Mesendoderm (in vitro differentiated cells): ENCODE data around the gene PTPN1.

Experiments
- DNase-seq: peaks from one replicate; pipeline ENCODE4 v3.0.0; 2013
- H2AK5ac ChIP-seq: 2 replicates; pipeline ENCODE4 v1.6.1; 2013; ENCODE audit warnings: low read length, inconsistent platforms
- H2BK120ac ChIP-seq: 2 replicates; pipeline ENCODE4 v1.6.1; 2013; ENCODE audit warnings: low read depth, mild to moderate bottlenecking, low read length, moderate library complexity, mixed read lengths
- H2BK15ac ChIP-seq: replicated peaks from 2 replicates; pipeline ENCODE4 v1.6.1; 2013; ENCODE audit warnings: low read depth, mild to moderate bottlenecking, moderate library complexity
- H2BK5ac ChIP-seq: 2 replicates; pipeline ENCODE4 v1.6.1; 2013; ENCODE audit warnings: low read length, inconsistent platforms
- H3K18ac ChIP-seq: 2 replicates; pipeline ENCODE4 v1.6.1; 2013; ENCODE audit warnings: mild to moderate bottlenecking, low read length, mixed read lengths
- H3K23ac ChIP-seq: one replicate; pipeline ENCODE4 v1.6.1; 2013; ENCODE audit warnings: low read length
- H3K27ac ChIP-seq: 2 replicates; pipeline ENCODE4 v1.5.1; 2013; ENCODE audit warnings: low read depth, mild to moderate bottlenecking, inconsistent platforms, low read length, moderate library complexity
- H3K27me3 ChIP-seq: 2 replicates; pipeline ENCODE4 v1.6.1; 2013; ENCODE audit warnings: low read length, control low read depth, mild to moderate bottlenecking, inconsistent platforms; ENCODE audit not compliant: insufficient read depth, poor library complexity
- H3K36me3 ChIP-seq: 2 replicates; pipeline ENCODE4 v1.6.1; 2013; ENCODE audit warnings: low read length, inconsistent platforms; ENCODE audit not compliant: control insufficient read depth, insufficient read depth
- H3K4ac ChIP-seq: one replicate; pipeline ENCODE4 v1.6.1; 2013; ENCODE audit warnings: low read depth, mild to moderate bottlenecking, low read length, moderate library complexity
- H3K4me1 ChIP-seq: 2 replicates; pipeline ENCODE4 v1.6.1; 2013; ENCODE audit warnings: low read depth, low read length, inconsistent platforms; ENCODE audit not compliant: control insufficient read depth
- H3K4me2 ChIP-seq: 2 replicates; pipeline ENCODE4 v1.6.1; 2013; ENCODE audit warnings: low read length
- H3K4me3 ChIP-seq: 2 replicates; pipeline ENCODE4 v1.5.1; 2013; ENCODE audit warnings: mild to moderate bottlenecking, low read length
- H3K56ac ChIP-seq: one replicate; pipeline ENCODE4 v1.6.1; 2013; ENCODE audit warnings: low read length
- H3K79me1 ChIP-seq: 2 replicates; pipeline ENCODE4 v1.6.1; 2013; ENCODE audit warnings: low read length, inconsistent platforms
- H3K79me2 ChIP-seq: 2 replicates; pipeline ENCODE4 v1.6.1; 2013; ENCODE audit warnings: mild to moderate bottlenecking, low read length; ENCODE audit not compliant: control insufficient read depth, insufficient read depth
- H3K9ac ChIP-seq: 2 replicates; pipeline ENCODE4 v1.6.1; 2013; ENCODE audit warnings: low read length, inconsistent platforms
- H4K5ac ChIP-seq: one replicate; pipeline ENCODE4 v1.6.1; 2013; ENCODE audit warnings: low read length
- H4K8ac ChIP-seq: one replicate; pipeline ENCODE4 v1.6.1; 2013; ENCODE audit warnings: low read depth, mild to moderate bottlenecking, control low read depth, low read length, moderate library complexity
- WGBS: extraction: QIAGEN DNeasy Blood & Tissue Kit; methylation state at CpG from one replicate; pipeline ENCODE4 v1.1.7; 2013; ENCODE audit warnings: low lambda C conversion rate, missing lambda C conversion rate; ENCODE audit not compliant: insufficient coverage; ENCODE audit errors: extremely low coverage; 5-methylcytosine and 5-hydroxymethylcytosine counted together

Gene PTPN1

GRCh38 chr20:50467174-50467573, 43.0 kb upstream of the PTPN1 start:
- no peak overlapping the region for H3K9ac ChIP-seq
- H3K79me2 ChIP-seq: no peaks in the 10 kb centered on the region
- no peak overlapping the region for H3K56ac ChIP-seq
- H3K27ac ChIP-seq: no peak overlapping the region
- H4K5ac ChIP-seq: no peak overlapping the region
- no peaks in the 10 kb centered on the region for H3K4me1 ChIP-seq
- WGBS: no CpG with 5 or more reads among the region's 6 CpGs
- H3K4ac ChIP-seq: no peak overlapping the region
- no peak overlapping the region for H3K18ac ChIP-seq
- H2AK5ac ChIP-seq: no peak overlapping the region
- H2BK120ac ChIP-seq: no peak overlapping the region
- no peak overlapping the region for H3K23ac ChIP-seq
- no peaks in the 10 kb centered on the region for H3K36me3 ChIP-seq
- no peak overlapping the region for H3K4me3 ChIP-seq
- H3K79me1 ChIP-seq: no peaks in the 10 kb centered on the region
- no peak overlapping the region for H2BK5ac ChIP-seq
- H2BK15ac ChIP-seq: no peak overlapping the region
- no peaks in the 10 kb centered on the region for H3K27me3 ChIP-seq
- no peak overlapping the region for H4K8ac ChIP-seq
- no peak overlapping the region for H3K4me2 ChIP-seq
- no peak for DNase-seq

GRCh38 chr20:50467718-50468356, 42.3 kb upstream of the PTPN1 start:
- peak; percentile 76 for DNase-seq
- no peak overlapping the region for H3K9ac ChIP-seq
- no CpG with 5 or more reads among the region's 3 CpGs for WGBS
- H3K79me2 ChIP-seq: no peaks in the 10 kb centered on the region
- H3K27ac ChIP-seq: no peak overlapping the region
- H2BK15ac ChIP-seq: no peak overlapping the region
- H3K4me3 ChIP-seq: no peak overlapping the region
- no peaks in the 10 kb centered on the region for H3K79me1 ChIP-seq
- H3K18ac ChIP-seq: no peak overlapping the region
- H3K36me3 ChIP-seq: no peaks in the 10 kb centered on the region
- no peak overlapping the region for H4K8ac ChIP-seq
- no peak overlapping the region for H4K5ac ChIP-seq
- H3K27me3 ChIP-seq: no peaks in the 10 kb centered on the region
- no peak overlapping the region for H2BK120ac ChIP-seq
- H2BK5ac ChIP-seq: no peak overlapping the region
- no peak overlapping the region for H2AK5ac ChIP-seq
- no peak overlapping the region for H3K4me2 ChIP-seq
- H3K4ac ChIP-seq: no peak overlapping the region
- no peaks in the 10 kb centered on the region for H3K4me1 ChIP-seq
- no peak overlapping the region for H3K56ac ChIP-seq
- H3K23ac ChIP-seq: no peak overlapping the region

- Histone ChIP-seq H3K79me2 (no peaks in the 10 kb centered on the region), H3K36me3 (no peaks in the 10 kb centered on the region), H4K8ac (no peak overlapping the region), H3K9ac (no peak overlapping the region), H3K56ac (no peak overlapping the region), H3K79me1 (no peaks in the 10 kb centered on the region), H2BK120ac (no peak overlapping the region), H2AK5ac (no peak overlapping the region), H3K23ac (no peak overlapping the region), H3K4ac (no peak overlapping the region), H3K4me1 (no peaks in the 10 kb centered on the region), H3K4me2 (no peak overlapping the region), H3K18ac (no peak overlapping the region), H3K4me3 (no peak overlapping the region), H4K5ac (no peak overlapping the region), H3K27ac (no peak overlapping the region), H2BK15ac (no peak overlapping the region), H2BK5ac (no peak overlapping the region), H3K27me3 (no peaks in the 10 kb centered on the region)
- no peak for DNase-seq
- no CpG with 5 or more reads among the region's 2 CpGs for WGBS
Observed at GRCh38 chr20:50468378-50468798, 41.8 kb upstream of the PTPN1 start.

GRCh38 chr20:50469176-50469723, 40.9 kb upstream of the PTPN1 start:
- no peak overlapping the region for H3K4me3 ChIP-seq
- H3K36me3 ChIP-seq: no peaks in the 10 kb centered on the region
- H3K79me2 ChIP-seq: no peaks in the 10 kb centered on the region
- no peak overlapping the region for H3K18ac ChIP-seq
- no peak overlapping the region for H2AK5ac ChIP-seq
- no peak overlapping the region for H2BK5ac ChIP-seq
- no peak overlapping the region for H3K23ac ChIP-seq
- no peak overlapping the region for H2BK120ac ChIP-seq
- DNase-seq: no peak
- no peak overlapping the region for H3K56ac ChIP-seq
- no peaks in the 10 kb centered on the region for H3K4me1 ChIP-seq
- H3K4me2 ChIP-seq: no peak overlapping the region
- H4K5ac ChIP-seq: no peak overlapping the region
- no peaks in the 10 kb centered on the region for H3K27me3 ChIP-seq
- no peaks in the 10 kb centered on the region for H3K79me1 ChIP-seq
- no CpG with 5 or more reads among the region's 4 CpGs for WGBS
- H3K27ac ChIP-seq: no peak overlapping the region
- no peak overlapping the region for H3K9ac ChIP-seq
- H3K4ac ChIP-seq: no peak overlapping the region
- H2BK15ac ChIP-seq: no peak overlapping the region
- no peak overlapping the region for H4K8ac ChIP-seq

GRCh38 chr20:50469796-50470195, 40.4 kb upstream of the PTPN1 start:
- WGBS: no CpG with 5 or more reads among the region's 2 CpGs
- Histone ChIP-seq H2BK120ac (no peak overlapping the region), H3K4me1 (no peaks in the 10 kb centered on the region), H3K56ac (no peak overlapping the region), H3K79me2 (no peaks in the 10 kb centered on the region), H3K36me3 (no peaks in the 10 kb centered on the region), H3K18ac (no peak overlapping the region), H3K23ac (no peak overlapping the region), H3K4me3 (no peak overlapping the region), H3K27me3 (no peaks in the 10 kb centered on the region), H3K9ac (no peak overlapping the region), H3K79me1 (no peaks in the 10 kb centered on the region), H3K4me2 (no peak overlapping the region), H2BK15ac (no peak overlapping the region), H4K8ac (no peak overlapping the region), H4K5ac (no peak overlapping the region), H3K27ac (no peak overlapping the region), H2AK5ac (no peak overlapping the region), H2BK5ac (no peak overlapping the region), H3K4ac (no peak overlapping the region)
- DNase-seq: no peak
